Esophagus muscularis mucosa (tissue), 3 donors: Measurements from ENCODE around the gene HOXD13.

Experiments used
- POLR2A ChIP-seq: fragments of 450-650 bp; IDR thresholded peaks from one replicate; pipeline ENCODE4 v1.6.1; 2017; ENCODE audit warnings: antibody characterized with exemption, moderate library complexity, mild to moderate bottlenecking, low read depth
- TF ChIP-seq, protein P1 (sequence below), 3 experiments: fragments of 200-600 bp in 2 of 3; fragments of 450-650 bp in 1 of 3; sonication (generic) in 2 of 3; IDR thresholded peaks; one replicate each; pipeline ENCODE4 v1.5.1; 2017 to 2019; ENCODE audit warnings: antibody characterized with exemption in 3 of 3, mild to moderate bottlenecking in 2 of 3, moderate library complexity in 1 of 3

DNA sequence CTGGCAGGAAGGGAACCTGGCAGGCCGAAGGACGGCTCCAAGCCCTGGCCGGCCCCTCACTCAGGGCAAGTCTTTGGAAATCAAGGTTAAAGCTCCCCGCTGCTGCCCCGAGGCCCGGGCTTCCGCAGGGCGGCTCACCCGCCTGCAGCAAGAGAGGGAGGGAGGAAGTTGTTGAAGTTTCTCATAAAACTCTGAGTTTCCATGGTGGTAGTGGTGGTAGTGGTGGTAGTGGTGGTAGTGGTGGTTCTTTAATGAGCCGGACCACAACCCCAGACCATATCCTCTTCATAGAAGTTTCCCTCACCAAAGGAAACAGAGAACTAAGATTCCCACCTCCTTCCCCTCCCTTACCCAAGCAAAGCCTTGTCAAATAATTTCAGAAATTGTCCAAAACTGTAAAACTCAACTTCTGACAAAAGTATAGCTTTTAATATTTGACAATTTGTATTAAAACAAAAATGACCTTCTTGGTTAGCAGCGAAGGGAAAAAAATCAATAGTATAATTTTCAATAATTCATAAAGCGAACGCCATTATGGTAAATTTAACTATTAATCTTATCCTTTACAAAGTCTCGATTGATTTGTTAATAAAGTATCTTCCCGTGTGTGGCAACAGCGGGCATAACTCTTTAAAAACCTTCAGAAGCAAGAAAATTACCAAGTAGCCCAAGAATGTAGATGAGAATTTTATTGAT is 22.6 kb downstream of the HOXD13 start:
- TF ChIP-seq, protein P1, sequence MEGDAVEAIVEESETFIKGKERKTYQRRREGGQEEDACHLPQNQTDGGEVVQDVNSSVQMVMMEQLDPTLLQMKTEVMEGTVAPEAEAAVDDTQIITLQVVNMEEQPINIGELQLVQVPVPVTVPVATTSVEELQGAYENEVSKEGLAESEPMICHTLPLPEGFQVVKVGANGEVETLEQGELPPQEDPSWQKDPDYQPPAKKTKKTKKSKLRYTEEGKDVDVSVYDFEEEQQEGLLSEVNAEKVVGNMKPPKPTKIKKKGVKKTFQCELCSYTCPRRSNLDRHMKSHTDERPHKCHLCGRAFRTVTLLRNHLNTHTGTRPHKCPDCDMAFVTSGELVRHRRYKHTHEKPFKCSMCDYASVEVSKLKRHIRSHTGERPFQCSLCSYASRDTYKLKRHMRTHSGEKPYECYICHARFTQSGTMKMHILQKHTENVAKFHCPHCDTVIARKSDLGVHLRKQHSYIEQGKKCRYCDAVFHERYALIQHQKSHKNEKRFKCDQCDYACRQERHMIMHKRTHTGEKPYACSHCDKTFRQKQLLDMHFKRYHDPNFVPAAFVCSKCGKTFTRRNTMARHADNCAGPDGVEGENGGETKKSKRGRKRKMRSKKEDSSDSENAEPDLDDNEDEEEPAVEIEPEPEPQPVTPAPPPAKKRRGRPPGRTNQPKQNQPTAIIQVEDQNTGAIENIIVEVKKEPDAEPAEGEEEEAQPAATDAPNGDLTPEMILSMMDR (IDR thresholded peaks at IDR 0.05), result no peak
- no peak for TF ChIP-seq POLR2A
